Measurements from ENCODE around the gene YOD1.

The YOD1 gene

GRCh38 chr1:207025146-207025880 is 25.7 kb downstream of the YOD1 start:
- no peak for DNase-seq (ENCODE audit: low read depth)

GRCh38 chr1:207024202-207025145 is 26.5 kb downstream of the YOD1 start:
- no peak for DNase-seq (ENCODE audit: low read depth)

GRCh38 chr1:207022996-207023679 is 27.9 kb downstream of the YOD1 start:
- DNase-seq (ENCODE audit: low read depth), result no peak

- no peak for DNase-seq (ENCODE audit: low read depth)
Observed at GRCh38 chr1:207021876-207022596, 29.0 kb downstream of the YOD1 start.

GRCh38 chr1:207021139-207021861 is 29.7 kb downstream of the YOD1 start:
- no peak for DNase-seq (ENCODE audit: low read depth)

GRCh38 chr1:207020709-207021107 is 30.3 kb downstream of the YOD1 start:
- no peak for DNase-seq (ENCODE audit: low read depth)

- DNase-seq (ENCODE audit: low read depth), result no peak
Observed at GRCh38 chr1:207020065-207020708, 30.8 kb downstream of the YOD1 start.

- DNase-seq (ENCODE audit: low read depth), result no peak
Observed at GRCh38 chr1:207019661-207020060, 31.3 kb downstream of the YOD1 start.

GRCh38 chr1:207019161-207019560 is 31.8 kb downstream of the YOD1 start:
- no peak for DNase-seq (ENCODE audit: low read depth)

GRCh38 chr1:207018707-207019106 is 32.3 kb downstream of the YOD1 start:
- DNase-seq (ENCODE audit: low read depth), result no peak

GRCh38 chr1:207017615-207018559 is 33.1 kb downstream of the YOD1 start:
- no peak for DNase-seq (ENCODE audit: low read depth)

- DNase-seq (ENCODE audit: low read depth), result no peak
Observed at GRCh38 chr1:207015791-207016190, 35.2 kb downstream of the YOD1 start.

GRCh38 chr1:207014728-207015127 is 36.3 kb downstream of the YOD1 start:
- DNase-seq (ENCODE audit: low read depth), result no peak

GRCh38 chr1:207013321-207014085 is 37.5 kb downstream of the YOD1 start:
- DNase-seq (ENCODE audit: low read depth), result no peak

- no peak for DNase-seq (ENCODE audit: low read depth)
Observed at GRCh38 chr1:207010726-207011125, 40.3 kb downstream of the YOD1 start.

GRCh38 chr1:207009945-207010344 is 41.1 kb downstream of the YOD1 start:
- DNase-seq (ENCODE audit: low read depth), result no peak

- DNase-seq (ENCODE audit: low read depth), result no peak
Observed at GRCh38 chr1:207009182-207009850, 41.7 kb downstream of the YOD1 start.

- DNase-seq (ENCODE audit: low read depth), result no peak
Observed at GRCh38 chr1:207007352-207008033, 43.5 kb downstream of the YOD1 start.

All from stimulated activated CD8-positive, alpha-beta memory T cell treated with anti-CD3 and anti-CD28 coated beads, Interleukin-12 subunit alpha, Interleukin-12 subunit beta, amount 100 ng/mL, for 4 hours (primary cell).